A549 (cell line): ENCODE data around the gene LBP. TPM values are rescaled to one million over a fixed set of nuclear protein-coding genes. Genes with fewer than 3 reads are reported as not detected.
"Not testable (repeated sequence)": the region's sequence is repeated elsewhere in the genome, so short reads cannot be mapped to it uniquely, and the experiment has no call there.

ENCODE experiments used
- ATAC-seq, 2 experiments: fragments of 200-7000 bp in 1 of 2; fragments of >200 bp in 1 of 2; cut with Nextera tagmentation in 1 of 2; cut with Tn5 transposase in 1 of 2; 3 replicates each; pipeline versions ENCODE4 v1.8.0 to v1.9.1; 2018 to 2020; ENCODE audit warnings: mild to moderate bottlenecking in 1 of 2, moderate library complexity in 1 of 2
- CTCF ChIA-PET: fragments of 300-600 bp; sonication (Branson Sonifier 250); formaldehyde crosslinking; extraction: SDS; loops from one replicate; lab custom pipeline; 2021; ENCODE audit warnings: antibody characterized with exemption, inconsistent platforms; lab: Yijun Ruan, JAX
- POLR2A ChIA-PET: fragments of 350-600 bp; formaldehyde crosslinking; extraction: SDS; loops from one replicate; lab custom pipeline; 2021; ENCODE audit warnings: antibody characterized with exemption, inconsistent platforms; lab: Yijun Ruan, JAX
- DNase-seq, 2 experiments: peaks; one replicate each; pipeline versions ENCODE4 v3.0.0 to v3.0.0-alpha.2; 2011 to 2016; ENCODE audit warnings: low read depth in 1 of 2, low spot score in 1 of 2
- FAIRE-seq: peaks from 2 replicates; lab custom pipeline; 2011; peaks lifted over from hg19 to GRCh38; lab: Jason Lieb, UNC
- H3K27ac ChIP-seq, 2 experiments: fragments of >200 bp; sonication (Bioruptor Twin); formaldehyde crosslinking; 3 replicates each; pipeline ENCODE4 v1.5.1; 2016 to 2017
- H3K4me1 ChIP-seq: fragments of >200 bp; sonication (Bioruptor Twin); formaldehyde crosslinking; 3 replicates; pipeline ENCODE4 v1.6.1; 2016
- H3K4me2 ChIP-seq: fragments of >200 bp; sonication (Bioruptor Twin); formaldehyde crosslinking; 3 replicates; pipeline ENCODE4 v1.6.1; 2016
- H3K4me3 ChIP-seq: fragments of >200 bp; sonication (Bioruptor Twin); formaldehyde crosslinking; 3 replicates; pipeline ENCODE4 v1.5.1; 2016
- H3K9me3 ChIP-seq: fragments of >200 bp; sonication (Bioruptor Twin); formaldehyde crosslinking; 3 replicates; pipeline ENCODE4 v1.6.1; 2016
- BCL3 ChIP-seq: fragments of >200 bp; sonication (Bioruptor Twin); formaldehyde crosslinking; IDR thresholded peaks from 3 replicates; pipeline ENCODE4 v1.6.1; 2016
- CBX2 ChIP-seq: fragments of 200-600 bp; sonication (generic); IDR thresholded peaks from 2 replicates; pipeline ENCODE4 v1.6.1; 2016; ENCODE audit warnings: low read depth, mild to moderate bottlenecking, borderline replicate concordance
- CHD2 ChIP-seq: fragments of 150-350 bp; IDR thresholded peaks from 2 replicates; pipeline ENCODE4 v1.6.1; 2014; ENCODE audit warnings: low read length; ENCODE audit not compliant: partially characterized antibody
- ESRRA ChIP-seq: fragments of 150-350 bp; IDR thresholded peaks from 2 replicates; pipeline ENCODE4 v1.6.1; 2014; ENCODE audit warnings: mild to moderate bottlenecking, low read length, borderline replicate concordance
- FOSB ChIP-seq: fragments of 250-450 bp; sonication (Bioruptor Pico); IDR thresholded peaks from 2 replicates; pipeline ENCODE4 v1.5.0; 2020; ENCODE audit warnings: mild to moderate bottlenecking, moderate library complexity
- HEYL ChIP-seq: fragments of 250-450 bp; sonication (Bioruptor Pico); IDR thresholded peaks from 2 replicates; pipeline ENCODE4 v1.8.0; 2021; ENCODE audit warnings: mild to moderate bottlenecking, moderate library complexity
- HMGXB4 ChIP-seq: fragments of 250-450 bp; sonication (Bioruptor Pico); IDR thresholded peaks from 2 replicates; pipeline ENCODE4 v1.5.0; 2021; ENCODE audit warnings: mild to moderate bottlenecking, moderate library complexity, borderline replicate concordance
- HOXA7 ChIP-seq: fragments of 250-450 bp; sonication (Bioruptor Pico); IDR thresholded peaks from 2 replicates; pipeline ENCODE4 v1.5.0; 2020; ENCODE audit warnings: mild to moderate bottlenecking, moderate library complexity
- HOXB13 ChIP-seq: fragments of 250-450 bp; sonication (Bioruptor Pico); IDR thresholded peaks from 2 replicates; pipeline ENCODE4 v1.5.0; 2020; ENCODE audit warnings: low read depth, mild to moderate bottlenecking, moderate library complexity
- HOXB5 ChIP-seq: fragments of 250-450 bp; sonication (Bioruptor Pico); IDR thresholded peaks from 2 replicates; pipeline ENCODE4 v1.5.0; 2020; ENCODE audit warnings: mild to moderate bottlenecking, moderate library complexity
- KDM1A ChIP-seq: fragments of 200-600 bp; sonication (generic); IDR thresholded peaks from 2 replicates; pipeline ENCODE4 v1.6.1; 2016; ENCODE audit warnings: low read depth, mild to moderate bottlenecking
- MAX ChIP-seq: IDR thresholded peaks from 2 replicates; pipeline ENCODE4 v1.6.1; 2012
- MYC ChIP-seq: IDR thresholded peaks from 2 replicates; pipeline ENCODE4 v1.6.1; 2012; ENCODE audit warnings: mild to moderate bottlenecking, inconsistent platforms, low read length, improper control_type of control experiment, borderline replicate concordance
- NFE2L2 ChIP-seq: fragments of 150-350 bp; conservative IDR thresholded peaks from 2 replicates; pipeline ENCODE4 v1.6.1; 2014; ENCODE audit warnings: low read length
- NPAS2 ChIP-seq: fragments of 250-450 bp; sonication (Bioruptor Pico); IDR thresholded peaks from 2 replicates; pipeline ENCODE4 v1.8.0; 2022; ENCODE audit warnings: mild to moderate bottlenecking, moderate library complexity, borderline replicate concordance
- PBX3 ChIP-seq: IDR thresholded peaks from 2 replicates; pipeline ENCODE4 v1.6.1; 2012
- POLR2A ChIP-seq: IDR thresholded peaks from 2 replicates; pipeline ENCODE4 v1.6.1; 2012; ENCODE audit warnings: mild to moderate bottlenecking, low read length
- POLR2AphosphoS2 ChIP-seq: conservative IDR thresholded peaks from 2 replicates; pipeline ENCODE4 v1.6.1; 2012; ENCODE audit warnings: low read length, improper control_type of control experiment, inconsistent platforms
- SMC3 ChIP-seq: fragments of >200 bp; sonication (Bioruptor Twin); formaldehyde crosslinking; IDR thresholded peaks from 3 replicates; pipeline ENCODE4 v1.6.1; 2018; ENCODE audit warnings: inconsistent platforms
- TFCP2L1 ChIP-seq: fragments of 250-450 bp; sonication (Bioruptor Pico); IDR thresholded peaks from 2 replicates; pipeline ENCODE4 v1.5.0; 2021; ENCODE audit warnings: mild to moderate bottlenecking
- TP53 ChIP-seq: fragments of 250-450 bp; sonication (Bioruptor Pico); IDR thresholded peaks from 2 replicates; pipeline ENCODE4 v1.5.0; 2021; ENCODE audit warnings: mild to moderate bottlenecking, moderate library complexity
- USF2 ChIP-seq: fragments of 450-650 bp; IDR thresholded peaks from 2 replicates; pipeline ENCODE4 v1.6.1; 2014; ENCODE audit warnings: antibody characterized with exemption
- ZNF302 ChIP-seq: fragments of 250-450 bp; sonication (Bioruptor Pico); IDR thresholded peaks from 2 replicates; pipeline ENCODE4 v1.9.0; 2021; ENCODE audit warnings: inconsistent platforms, mild to moderate bottlenecking, moderate library complexity
- WGBS: methylation state at CpG from one replicate; pipeline ENCODE4 v1.1.6; 2017; ENCODE audit errors: missing lambda C conversion rate; 5-methylcytosine and 5-hydroxymethylcytosine counted together
- polyA plus RNA-seq, 4 experiments: library from polyadenylated mRNA; depleted of rRNA in 3 of 4; stranded (reverse); fragments of >200 nt; fragmentation: RNase III in 1 of 4; extraction: RNeasy Plus Mini Kit Qiagen cat#74134 plus additional on column Dnase treatment in 1 of 4; gene quantifications; 2 replicates in 3 of 4; 3 replicates in 1 of 4; pipeline ENCODE4 v1.2.3, GENCODE V29; 2011 to 2017

LBP gene
- polyA plus RNA-seq, 2 of the 4 experiments (the other 2 are of a cell fraction), result 1.3 to 2.2 TPM

GRCh38 chr20:38311091-38311490 is 35.2 kb upstream of the LBP start:
- no peak for TF ChIP-seq POLR2AphosphoS2
- no peak for TF ChIP-seq ESRRA
- no peak for TF ChIP-seq SMC3
- no peak for TF ChIP-seq USF2
- CTCF ChIA-PET, result interaction anchor here (0.6 to 1.3 kb wide), 4 partner anchors 15 to 747 kb away, joined by 3 to 4 read pairs (median 4); no protein-coding TSS in a partner anchor
- Histone ChIP-seq H3K4me1 (no peaks in the 10 kb centered on the region), H3K9me3 (peaks cover 5% of the 10 kb centered on the region; the same call in 1 of the 3 replicates), H3K4me2 (no peak overlapping the region), H3K27ac (no peak overlapping the region), H3K4me3 (no peak overlapping the region)
- WGBS, result 53% methylated on average over 3 of the region's 3 CpGs
- POLR2A ChIA-PET, result no interaction called here
- FAIRE-seq (no peak), ATAC-seq (no peak), DNase-seq (no peak)

- ATAC-seq, result no peak
- POLR2A ChIA-PET, result no interaction called here
- FAIRE-seq, result no peak
- DNase-seq, result no peak
- Histone ChIP-seq H3K4me3 (no peak overlapping the region), H3K27ac (no peak overlapping the region), H3K9me3 (peaks cover 5% of the 10 kb centered on the region; the same call in 1 of the 3 replicates), H3K4me1 (no peaks in the 10 kb centered on the region), H3K4me2 (no peak overlapping the region)
- 20% methylated on average over 3 of the region's 3 CpGs for WGBS
- TF ChIP-seq HEYL, result no peak
- no peak for TF ChIP-seq TFCP2L1
- TF ChIP-seq ZNF302 (CRISPR knock-in tag), result no peak
- TF ChIP-seq POLR2AphosphoS2, result no peak
- TF ChIP-seq FOSB (CRISPR knock-in tag), result no peak
- no peak for TF ChIP-seq KDM1A
- no peak for TF ChIP-seq HOXB13 (CRISPR knock-in tag)
- TF ChIP-seq PBX3, result no peak
- no peak for TF ChIP-seq BCL3
- no peak for TF ChIP-seq NPAS2 (CRISPR knock-in tag)
- no peak for TF ChIP-seq HOXA7 (CRISPR knock-in tag)
- TF ChIP-seq CHD2, result no peak
- TF ChIP-seq HOXB5 (CRISPR knock-in tag), result no peak
- no peak for TF ChIP-seq NFE2L2
- TF ChIP-seq MYC, result no peak
- TF ChIP-seq POLR2A, result no peak
- CTCF ChIA-PET, result interaction anchor here (0.6 to 1.3 kb wide), 3 partner anchors 14 to 747 kb away, joined by 3 to 4 read pairs (median 3); no protein-coding TSS in a partner anchor
Observed at GRCh38 chr20:38311491-38311890, 34.8 kb upstream of the LBP start.

GRCh38 chr20:38313676-38314075 is 32.6 kb upstream of the LBP start:
- Histone ChIP-seq H3K4me2 (no peak overlapping the region), H3K27ac (no peak overlapping the region), H3K4me1 (no peaks in the 10 kb centered on the region), H3K9me3 (peaks cover 5% of the 10 kb centered on the region; the same call in 1 of the 3 replicates), H3K4me3 (no peak overlapping the region)
- DNase-seq (no peak), FAIRE-seq (no peak), ATAC-seq (no peak)
- no peak for TF ChIP-seq CBX2
- no peak for TF ChIP-seq MAX
- TF ChIP-seq HOXB13 (CRISPR knock-in tag), result no peak
- no peak for TF ChIP-seq HMGXB4 (CRISPR knock-in tag)
- TF ChIP-seq TP53 (CRISPR knock-in tag), result no peak
- TF ChIP-seq PBX3, result no peak
- 21% methylated on average over 2 of the region's 2 CpGs for WGBS
- ChIA-PET CTCF (interaction anchor here (1.4 kb wide), 1 partner anchor 8 kb away, joined by 6 read pairs; no protein-coding TSS in a partner anchor), POLR2A (no interaction called here)

- H3K4me1 ChIP-seq, H3K4me3 ChIP-seq, H3K9me3 ChIP-seq, FAIRE-seq, H3K27ac ChIP-seq, ATAC-seq, CTCF ChIA-PET, DNase-seq, H3K4me2 ChIP-seq, POLR2A ChIA-PET: not testable (repeated sequence)
- 4% methylated on average over 1 of the region's 1 CpG for WGBS
Observed at GRCh38 chr20:38314350-38314749, 31.9 kb upstream of the LBP start.
